Anterior cingulate cortex (tissue), 58 donors: Measurements from ENCODE around the gene PDCD4.
"Not testable (repeated sequence)": the region's sequence is repeated elsewhere in the genome, so short reads cannot be mapped to it uniquely, and the experiment has no call there.

Source experiments
- DNase-seq, 58 donors: peaks; one replicate each; lab custom pipeline; 2025; lab: John Stamatoyannopoulos, UW

The PDCD4 gene

GRCh38 chr10:110859973-110860376, 11.8 kb upstream of the PDCD4 start:
- DNase-seq: peak in 1 of 58 donors; percentile 29

GRCh38 chr10:110860576-110861241, 11.0 kb upstream of the PDCD4 start:
- DNase-seq: no peak

GRCh38 chr10:110861476-110861875, 10.3 kb upstream of the PDCD4 start:
- no peak for DNase-seq

GRCh38 chr10:110861930-110862649, 9.6 kb upstream of the PDCD4 start:
- DNase-seq: no peak

- no peak for DNase-seq
Measured at GRCh38 chr10:110862961-110863360, 8.8 kb upstream of the PDCD4 start.

GRCh38 chr10:110863361-110863760, 8.4 kb upstream of the PDCD4 start:
- DNase-seq: no peak

- DNase-seq: no peak
Measured at GRCh38 chr10:110863956-110864355, 7.8 kb upstream of the PDCD4 start.

GRCh38 chr10:110864662-110865140, 7.0 kb upstream of the PDCD4 start:
- DNase-seq: no peak

GRCh38 chr10:110865186-110865808, 6.4 kb upstream of the PDCD4 start:
- no peak for DNase-seq

GRCh38 chr10:110865809-110866482, 5.8 kb upstream of the PDCD4 start:
- DNase-seq: no peak

GRCh38 chr10:110867011-110867806, 4.5 kb upstream of the PDCD4 start:
- DNase-seq: not testable (repeated sequence)

- DNase-seq: no peak
Measured at GRCh38 chr10:110867807-110868465, 3.8 kb upstream of the PDCD4 start.

- no peak for DNase-seq
Measured at GRCh38 chr10:110868981-110869380, 2.7 kb upstream of the PDCD4 start.

GRCh38 chr10:110870823-110871297, 868 bp upstream of the PDCD4 start:
- no peak for DNase-seq

- DNase-seq: peak in 40 of 58 donors; percentile 31 to 81 (median 68)
Measured at GRCh38 chr10:110872145-110872983, 636 bp downstream of the PDCD4 start.

GRCh38 chr10:110872984-110873923, 1.5 kb downstream of the PDCD4 start:
- DNase-seq: no peak

- DNase-seq: no peak
Measured at GRCh38 chr10:110873951-110874350, 2.2 kb downstream of the PDCD4 start.
